GM03348 (cell line): ENCODE results near the gene LCN9.
"Not testable (repeated sequence)": the region's sequence is repeated elsewhere in the genome, so short reads cannot be mapped to it uniquely, and the experiment has no call there.

Experiments
- DNase-seq: peaks from one replicate; pipeline ENCODE4 v3.0.0; 2012; ENCODE audit warnings: low spot score

The LCN9 gene

GRCh38 chr9:135662758-135663450, at the start of gene LCN9:
LCN9 (plus strand) TSS chr9:135663309; CDS start chr9:135663322, 13 bp downstream.
- no peak for DNase-seq

- no peak for DNase-seq
Measured at GRCh38 chr9:135613946-135614805, 48.9 kb upstream of the LCN9 start.

GRCh38 chr9:135614821-135615665, 48.1 kb upstream of the LCN9 start:
- no peak for DNase-seq

GRCh38 chr9:135615666-135616618, 47.2 kb upstream of the LCN9 start:
- DNase-seq, result no peak

- no peak for DNase-seq
Measured at GRCh38 chr9:135616619-135617537, 46.2 kb upstream of the LCN9 start.

GRCh38 chr9:135617538-135617900, 45.6 kb upstream of the LCN9 start:
- no peak for DNase-seq

- no peak for DNase-seq
Measured at GRCh38 chr9:135617991-135618411, 45.1 kb upstream of the LCN9 start.

GRCh38 chr9:135618866-135619598, 44.1 kb upstream of the LCN9 start:
- DNase-seq, result no peak

GRCh38 chr9:135619599-135619886, 43.6 kb upstream of the LCN9 start:
- DNase-seq, result no peak

GRCh38 chr9:135620558-135620957, 42.6 kb upstream of the LCN9 start:
- DNase-seq, result no peak

GRCh38 chr9:135622415-135623020, 40.6 kb upstream of the LCN9 start:
- DNase-seq, result no peak

- DNase-seq, result no peak
Measured at GRCh38 chr9:135624282-135624681, 38.8 kb upstream of the LCN9 start.

GRCh38 chr9:135632841-135633240, 30.3 kb upstream of the LCN9 start:
- DNase-seq, result no peak

GRCh38 chr9:135636930-135637530, 26.1 kb upstream of the LCN9 start:
- DNase-seq, result not testable (repeated sequence)

GRCh38 chr9:135639196-135639595, 23.9 kb upstream of the LCN9 start, which contains the start of gene GLT6D1:
GLT6D1 (minus strand) TSS chr9:135639540; CDS start chr9:135639187, 353 bp downstream.
- no peak for DNase-seq

GRCh38 chr9:135641047-135641446, 22.1 kb upstream of the LCN9 start:
- no peak for DNase-seq

GRCh38 chr9:135641745-135642144, 21.4 kb upstream of the LCN9 start:
- DNase-seq, result no peak

- no peak for DNase-seq
Measured at GRCh38 chr9:135644631-135645218, 18.4 kb upstream of the LCN9 start.
